Measurements from ENCODE around the gene ALS2. TPM values are rescaled to one million over a fixed set of nuclear protein-coding genes. Genes with fewer than 3 reads are reported as not detected.

The ALS2 gene
- polyA plus RNA-seq, 1 of the 3 experiments (the other 2 are of a cell fraction) = 11.6 TPM

DNA sequence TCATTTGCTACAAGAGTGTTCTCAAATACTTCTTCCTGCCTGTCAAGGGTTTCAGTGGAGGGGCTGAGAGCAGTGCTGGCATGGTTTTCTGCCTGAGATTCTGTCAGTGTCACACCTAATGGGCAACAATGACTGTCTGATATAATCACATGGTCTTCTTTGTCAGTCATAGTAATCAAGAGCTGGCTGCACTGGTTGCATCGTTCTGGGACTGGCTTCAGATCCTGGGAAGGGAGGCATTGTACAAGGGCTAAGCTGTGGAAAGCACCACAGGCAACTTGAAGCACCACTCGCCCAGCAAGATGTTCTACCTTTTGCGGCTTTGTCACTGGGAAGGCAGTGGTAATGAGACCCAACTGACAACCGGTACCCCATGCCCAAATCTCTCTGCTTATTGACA, 19.6 kb downstream of the ALS2 start:
- WGBS (ENCODE audit: low lambda C conversion rate) = 96% methylated on average over 4 of the region's 4 CpGs
- Histone ChIP-seq H3K9ac (no peak overlapping the region), H3K79me2 (ENCODE audit: insufficient read depth) (peaks cover 7% of the 10 kb centered on the region; the same call in 1 of the 2 replicates), H3K36me3 (replicated peaks in 1 of 2; ENCODE audit: control insufficient read depth in 1 of 2, insufficient read depth in 2 of 2, low read length in 1 of 2) (peaks cover 74 to 82% of the 10 kb centered on the region in 2 experiments), H3K9me3 (no peaks in the 10 kb centered on the region), H3K4me1 (ENCODE audit: control insufficient read depth in 1 of 2, insufficient read depth in 2 of 2, low read depth in 1 of 2, low read length in 1 of 2) (no peaks in the 10 kb centered on the region), H3K27ac (ENCODE audit: low read depth in 2 of 2, low read length in 1 of 2) (no peak overlapping the region), H3F3A (replicated peaks; ENCODE audit: insufficient read depth) (no peaks in the 10 kb centered on the region), H2AFZ (ENCODE audit: low read depth) (no peak overlapping the region), H3K4me3 (ENCODE audit: low read depth in 2 of 2, low read length in 1 of 2) (no peak overlapping the region), H3K27me3 (ENCODE audit: insufficient read depth) (no peaks in the 10 kb centered on the region), H3K9me2 (0 out of 2 replicates have a peak, but pooled peaks cover 3% of the 10 kb centered on the region), H4K20me1 (ENCODE audit: insufficient read depth) (no peaks in the 10 kb centered on the region), H3K4me2 (no peak overlapping the region)
- no peak for TF ChIP-seq TCF12 (IDR thresholded peaks at IDR 0.05)
- TF ChIP-seq EZH2phosphoT487 (IDR thresholded peaks at IDR 0.05; ENCODE audit: borderline replicate concordance, low read depth) = no peak
- POLR2A ChIA-PET = no interaction called here
- no peak for DNase-seq
- CTCF ChIA-PET = no interaction called here

- no peaks in the 10 kb centered on the region for H3K9me3 ChIP-seq
- no peaks in the 10 kb centered on the region for H3K4me1 ChIP-seq (ENCODE audit: control insufficient read depth in 1 of 2, insufficient read depth in 2 of 2, low read depth in 1 of 2, low read length in 1 of 2)
- no peak for DNase-seq
- ChIA-PET POLR2A (no interaction called here), CTCF (no interaction called here)
- no peak for TF ChIP-seq CTCF (IDR thresholded peaks at IDR 0.05)
- no peak for TF ChIP-seq JUND (IDR thresholded peaks at IDR 0.05)
- TF ChIP-seq SIN3A (IDR thresholded peaks at IDR 0.05; ENCODE audit: borderline replicate concordance, low read depth, low read length) = no peak
- TF ChIP-seq EP300 (IDR thresholded peaks at IDR 0.05; ENCODE audit: borderline replicate concordance in 1 of 2, low read depth in 1 of 2, low read length in 1 of 2) = no peak
- no peak for TF ChIP-seq EZH2phosphoT487 (IDR thresholded peaks at IDR 0.05; ENCODE audit: borderline replicate concordance, low read depth)
- TF ChIP-seq ELF1 (IDR thresholded peaks at IDR 0.05) = no peak
- TF ChIP-seq RXRA (IDR thresholded peaks at IDR 0.05; ENCODE audit: borderline replicate concordance, low read depth) = no peak
- TF ChIP-seq POLR2AphosphoS5 (IDR thresholded peaks at IDR 0.05; ENCODE audit: low read depth, low read length) = no peak
- no peak for TF ChIP-seq SMC3 (IDR thresholded peaks at IDR 0.05; ENCODE audit: low read depth, low read length)
- no peak for TF ChIP-seq NFIC (IDR thresholded peaks at IDR 0.05; ENCODE audit: borderline replicate concordance)
- TF ChIP-seq, protein P1, sequence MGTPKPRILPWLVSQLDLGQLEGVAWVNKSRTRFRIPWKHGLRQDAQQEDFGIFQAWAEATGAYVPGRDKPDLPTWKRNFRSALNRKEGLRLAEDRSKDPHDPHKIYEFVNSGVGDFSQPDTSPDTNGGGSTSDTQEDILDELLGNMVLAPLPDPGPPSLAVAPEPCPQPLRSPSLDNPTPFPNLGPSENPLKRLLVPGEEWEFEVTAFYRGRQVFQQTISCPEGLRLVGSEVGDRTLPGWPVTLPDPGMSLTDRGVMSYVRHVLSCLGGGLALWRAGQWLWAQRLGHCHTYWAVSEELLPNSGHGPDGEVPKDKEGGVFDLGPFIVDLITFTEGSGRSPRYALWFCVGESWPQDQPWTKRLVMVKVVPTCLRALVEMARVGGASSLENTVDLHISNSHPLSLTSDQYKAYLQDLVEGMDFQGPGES (IDR thresholded peaks at IDR 0.05; ENCODE audit: low read depth, low read length) = no peak
- TF ChIP-seq RAD21 (IDR thresholded peaks at IDR 0.05; ENCODE audit: low read length) = no peak
- TF ChIP-seq NRF1 (IDR thresholded peaks at IDR 0.05; ENCODE audit: low read depth, low read length) = no peak
- no peak for TF ChIP-seq TCF12 (IDR thresholded peaks at IDR 0.05)
- TF ChIP-seq, protein P2, sequence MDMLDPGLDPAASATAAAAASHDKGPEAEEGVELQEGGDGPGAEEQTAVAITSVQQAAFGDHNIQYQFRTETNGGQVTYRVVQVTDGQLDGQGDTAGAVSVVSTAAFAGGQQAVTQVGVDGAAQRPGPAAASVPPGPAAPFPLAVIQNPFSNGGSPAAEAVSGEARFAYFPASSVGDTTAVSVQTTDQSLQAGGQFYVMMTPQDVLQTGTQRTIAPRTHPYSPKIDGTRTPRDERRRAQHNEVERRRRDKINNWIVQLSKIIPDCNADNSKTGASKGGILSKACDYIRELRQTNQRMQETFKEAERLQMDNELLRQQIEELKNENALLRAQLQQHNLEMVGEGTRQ (IDR thresholded peaks at IDR 0.05; ENCODE audit: borderline replicate concordance, low read depth, low read length) = no peak
- no peak for TF ChIP-seq TAF1 (IDR thresholded peaks at IDR 0.05; ENCODE audit: borderline replicate concordance, low read depth, low read length)
- no peak for TF ChIP-seq MEF2A (IDR thresholded peaks at IDR 0.05; ENCODE audit: borderline replicate concordance, low read depth)
- no peak for TF ChIP-seq MXI1 (IDR thresholded peaks at IDR 0.05; ENCODE audit: low read depth, low read length)
- no peak for TF ChIP-seq GATA2 (CRISPR knock-in tag; IDR thresholded peaks at IDR 0.05)
- no peak for TF ChIP-seq FOXM1 (IDR thresholded peaks at IDR 0.05; ENCODE audit: low read depth)
- H3K4me3 ChIP-seq (ENCODE audit: low read depth in 2 of 2, low read length in 1 of 2) = no peak overlapping the region
- 0 out of 2 replicates have a peak, but pooled peaks cover 3% of the 10 kb centered on the region for H3K9me2 ChIP-seq
- H3K27me3 ChIP-seq (ENCODE audit: insufficient read depth) = no peaks in the 10 kb centered on the region
- H2AFZ ChIP-seq (ENCODE audit: low read depth) = no peak overlapping the region
- H3K4me2 ChIP-seq = no peak overlapping the region
- peaks cover 68 to 80% of the 10 kb centered on the region in 2 experiments for H3K36me3 ChIP-seq (replicated peaks in 1 of 2; ENCODE audit: control insufficient read depth in 1 of 2, insufficient read depth in 2 of 2, low read length in 1 of 2)
- WGBS (ENCODE audit: low lambda C conversion rate) = 91% methylated on average over 1 of the region's 1 CpG
- H3K27ac ChIP-seq (ENCODE audit: low read depth in 2 of 2, low read length in 1 of 2) = no peak overlapping the region
- no peaks in the 10 kb centered on the region for H3F3A ChIP-seq (replicated peaks; ENCODE audit: insufficient read depth)
- H3K79me2 ChIP-seq (ENCODE audit: insufficient read depth) = peaks cover 7% of the 10 kb centered on the region
- no peak overlapping the region for H3K9ac ChIP-seq
- H4K20me1 ChIP-seq (ENCODE audit: insufficient read depth) = no peaks in the 10 kb centered on the region
Measured at GRCh38 chr2:201759567-201759966, 21.2 kb downstream of the ALS2 start.
